HEK293T (cell line): ENCODE measurements around the gene GALNT14.

ENCODE experiments used
- CTBP1 ChIP-seq: fragments of 450-650 bp; IDR thresholded peaks from 2 replicates; pipeline ENCODE4 v1.6.1; 2016; ENCODE audit warnings: borderline replicate concordance
- FOXK2 ChIP-seq: fragments of 450-650 bp; IDR thresholded peaks from 2 replicates; pipeline ENCODE4 v1.6.1; 2016; ENCODE audit warnings: mild to moderate bottlenecking
- FOXM1 ChIP-seq: fragments of 450-650 bp; IDR thresholded peaks from 2 replicates; pipeline ENCODE4 v1.6.1; 2017; ENCODE audit warnings: mild to moderate bottlenecking, borderline replicate concordance
- HDGF ChIP-seq: fragments of 450-650 bp; IDR thresholded peaks from 2 replicates; pipeline ENCODE4 v1.6.1; 2017; ENCODE audit warnings: antibody characterized with exemption, borderline replicate concordance
- L3MBTL2 ChIP-seq: fragments of 450-650 bp; conservative IDR thresholded peaks from 2 replicates; pipeline ENCODE4 v1.6.1; 2016; ENCODE audit warnings: mild to moderate bottlenecking
- SUZ12 ChIP-seq: fragments of 450-650 bp; IDR thresholded peaks from 2 replicates; pipeline ENCODE4 v1.6.1; 2016; ENCODE audit warnings: mild to moderate bottlenecking
- TARDBP ChIP-seq: fragments of 450-650 bp; IDR thresholded peaks from 2 replicates; pipeline ENCODE4 v1.6.1; 2016

- no peak for TF ChIP-seq L3MBTL2
- no peak for TF ChIP-seq FOXK2
- no peak for TF ChIP-seq SUZ12
- TF ChIP-seq TARDBP, result no peak
- no peak for TF ChIP-seq CTBP1
- TF ChIP-seq FOXM1, result no peak
- no peak for TF ChIP-seq HDGF
These were observed 121.6 kb downstream of the GALNT14 start for GRCh38 chr2:31016648-31017047.
